GM19397 (cell line): ENCODE measurements around the gene ANXA2.
"Not testable (repeated sequence)": the region's sequence is repeated elsewhere in the genome, so short reads cannot be mapped to it uniquely, and the experiment has no call there.

Experiments
- ATAC-seq: cut with Tn5 transposase; IDR thresholded peaks from one replicate; pipeline ENCODE4 v1.9.1; 2021; ENCODE audit warnings: mild to moderate bottlenecking, moderate library complexity; ENCODE audit not compliant: unreplicated experiment

ANXA2 gene

GRCh38 chr15:60371175-60372051, 26.4 kb downstream of the ANXA2 start:
- ATAC-seq, result no peak

DNA sequence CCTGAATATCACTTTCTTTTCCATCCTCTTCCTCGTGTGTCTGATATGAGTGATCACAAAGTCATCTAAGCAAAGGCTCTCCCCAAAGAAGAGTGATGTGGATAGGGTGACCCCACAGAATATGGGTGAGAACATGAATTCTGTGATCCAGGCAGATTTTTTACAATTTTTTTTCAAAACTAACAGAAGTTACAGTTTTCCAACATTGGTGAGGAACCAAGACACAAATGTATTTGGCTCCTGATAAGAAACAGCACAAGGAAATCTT, 27.0 kb downstream of the ANXA2 start:
- ATAC-seq, result no peak

DNA sequence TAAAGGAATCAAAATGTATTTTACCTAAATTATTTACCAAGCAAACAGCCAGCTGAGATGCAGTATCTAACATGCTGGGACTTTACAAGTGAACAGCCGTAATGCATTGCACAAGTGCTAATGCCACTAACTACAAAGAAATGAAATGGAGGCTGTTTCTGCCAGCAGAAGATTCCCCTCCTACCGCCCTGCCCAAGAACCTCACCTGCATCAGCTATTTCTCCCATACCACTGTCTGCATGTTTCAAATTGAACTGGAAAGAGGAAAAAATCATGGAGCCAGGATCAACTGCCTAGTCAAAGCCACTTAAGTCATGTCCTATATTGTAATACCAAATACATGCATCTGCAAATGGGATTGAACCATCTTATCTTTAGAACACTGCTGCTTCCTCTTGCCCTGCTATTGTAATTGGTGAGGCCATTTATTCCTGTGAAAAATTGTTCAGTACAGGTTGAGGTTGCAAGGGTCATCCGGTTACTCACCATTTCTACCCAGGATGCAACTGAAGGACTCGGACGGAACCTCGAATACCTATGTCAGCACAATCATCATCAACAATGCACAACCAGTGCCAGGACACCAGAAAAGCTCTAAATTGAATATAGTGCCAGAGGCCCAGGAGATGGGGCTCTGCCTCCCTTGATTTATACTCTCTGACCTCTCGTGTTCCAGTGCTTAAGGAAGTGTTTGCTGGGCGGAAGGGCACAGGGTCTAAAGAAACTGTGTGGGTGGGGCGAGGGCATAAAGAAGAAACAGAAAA, 27.5 kb downstream of the ANXA2 start:
- no peak for ATAC-seq

DNA sequence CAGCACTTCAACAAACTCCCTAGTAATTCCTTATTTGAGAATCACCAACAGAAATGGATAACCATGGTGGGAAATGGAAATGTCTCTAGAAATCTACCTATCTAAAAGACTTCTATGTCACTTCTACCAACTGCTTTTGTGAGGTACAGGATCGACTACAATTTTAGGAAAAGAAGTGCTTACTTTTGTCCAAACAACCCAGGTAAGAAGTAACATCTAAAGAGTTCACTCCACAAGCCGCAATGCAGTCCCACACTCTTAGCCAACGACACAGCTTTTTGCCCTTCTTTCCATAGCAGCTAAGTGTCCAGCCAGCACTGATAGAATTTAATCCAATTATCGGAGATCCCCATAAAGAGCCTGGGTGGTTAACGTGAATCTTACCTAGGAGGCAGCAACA, 28.1 kb downstream of the ANXA2 start:
- ATAC-seq, result no peak

- ATAC-seq, result no peak
These were observed 33.2 kb downstream of the ANXA2 start for GRCh38 chr15:60364612-60364924.

GRCh38 chr15:60363903-60364611, 33.7 kb downstream of the ANXA2 start:
- no peak for ATAC-seq

- ATAC-seq, result no peak
These were observed 34.7 kb downstream of the ANXA2 start for GRCh38 chr15:60363087-60363549.

DNA sequence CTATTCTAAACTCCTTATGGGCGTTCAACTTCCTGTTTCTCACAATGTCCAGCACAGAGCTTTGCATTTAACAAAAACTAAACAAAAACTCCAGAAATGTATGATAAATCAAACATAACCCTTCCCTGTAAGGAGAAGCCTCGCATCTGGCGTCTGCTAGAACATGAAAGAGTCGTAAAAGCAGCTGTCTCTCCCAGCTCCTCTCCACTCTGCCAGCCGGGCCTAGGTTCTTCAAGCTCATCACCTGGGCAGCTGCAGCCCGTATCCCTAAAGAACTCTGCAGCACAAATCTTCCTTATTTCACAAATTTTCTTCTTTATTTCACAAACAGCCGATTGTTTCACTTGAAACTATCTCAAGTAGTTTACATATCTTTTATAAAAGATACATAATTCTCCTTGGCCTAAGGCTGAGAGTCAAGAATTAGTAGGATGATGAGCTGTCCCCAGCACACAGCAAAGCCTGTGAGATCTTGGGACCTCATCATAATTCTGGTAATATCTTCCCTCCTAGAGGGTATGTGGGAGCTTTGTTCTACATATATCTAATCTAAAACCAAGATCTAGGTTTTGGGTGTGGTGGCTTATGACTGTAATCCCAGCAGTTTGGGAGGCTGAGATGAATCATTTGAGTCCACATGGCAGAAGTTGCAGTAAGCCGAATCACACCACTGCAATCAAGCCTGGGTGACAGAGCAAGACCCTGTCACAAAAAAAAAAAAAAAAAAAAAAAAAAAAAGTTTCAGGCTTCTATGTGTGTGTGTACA, 35.3 kb downstream of the ANXA2 start:
- no peak for ATAC-seq

- ATAC-seq, result not testable (repeated sequence)
These were observed 38.0 kb downstream of the ANXA2 start for GRCh38 chr15:60359738-60360137.

GRCh38 chr15:60358935-60359682, 38.7 kb downstream of the ANXA2 start:
- no peak for ATAC-seq

DNA sequence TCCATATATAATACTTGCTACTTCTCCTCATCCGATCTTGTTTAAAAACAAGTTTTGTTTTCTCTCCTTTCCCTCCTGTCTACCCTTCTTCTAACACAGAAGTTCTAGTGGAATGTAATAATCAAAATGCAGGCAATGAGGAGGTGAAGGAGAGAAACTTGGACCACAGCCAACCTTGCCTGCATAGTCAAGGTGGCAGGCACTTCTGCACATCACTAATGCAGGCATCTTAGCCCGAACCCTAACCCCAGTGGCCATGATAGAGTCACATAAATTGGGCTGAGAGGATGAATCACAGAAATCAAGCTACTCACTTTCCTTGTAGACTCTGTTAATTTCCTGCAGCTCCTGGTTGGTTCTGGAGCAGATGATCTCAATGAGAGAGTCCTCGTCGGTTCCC, 41.0 kb downstream of the ANXA2 start:
- no peak for ATAC-seq

DNA sequence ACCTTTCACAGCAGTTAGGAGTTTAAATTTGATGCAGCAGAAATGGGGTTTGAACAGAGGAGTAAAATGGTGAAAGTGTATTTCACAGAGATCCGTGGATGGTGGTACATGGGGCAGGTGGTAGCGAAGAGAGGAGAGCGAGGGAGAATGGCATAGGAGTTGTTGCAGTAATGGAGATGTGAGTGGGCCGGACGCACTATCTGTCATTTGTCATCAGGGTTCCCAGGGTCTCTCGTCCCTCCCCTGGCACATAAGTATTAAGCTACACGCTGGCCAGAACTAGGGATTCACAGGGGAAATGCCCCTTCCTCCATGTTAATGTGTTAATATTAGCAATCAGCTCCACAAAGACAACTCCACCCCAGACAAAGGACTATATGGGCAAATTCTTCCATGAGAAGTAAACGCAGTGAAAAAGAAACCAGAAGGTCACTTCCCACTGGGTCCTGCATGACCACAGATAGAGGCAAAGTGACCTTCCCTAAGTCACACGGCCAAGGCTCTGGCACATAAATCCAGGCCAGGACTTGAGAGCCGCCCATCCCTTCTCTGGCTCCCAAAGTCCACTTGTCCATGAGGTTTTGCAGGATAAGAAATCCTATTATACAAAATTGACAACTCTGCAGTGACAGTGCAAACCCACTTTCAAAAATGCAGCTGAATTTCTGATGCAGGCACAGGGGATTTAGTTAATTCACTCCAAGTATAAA, 42.5 kb downstream of the ANXA2 start:
- ATAC-seq, result no peak

- ATAC-seq, result no peak
These were observed 44.4 kb downstream of the ANXA2 start for GRCh38 chr15:60353245-60353920.

DNA sequence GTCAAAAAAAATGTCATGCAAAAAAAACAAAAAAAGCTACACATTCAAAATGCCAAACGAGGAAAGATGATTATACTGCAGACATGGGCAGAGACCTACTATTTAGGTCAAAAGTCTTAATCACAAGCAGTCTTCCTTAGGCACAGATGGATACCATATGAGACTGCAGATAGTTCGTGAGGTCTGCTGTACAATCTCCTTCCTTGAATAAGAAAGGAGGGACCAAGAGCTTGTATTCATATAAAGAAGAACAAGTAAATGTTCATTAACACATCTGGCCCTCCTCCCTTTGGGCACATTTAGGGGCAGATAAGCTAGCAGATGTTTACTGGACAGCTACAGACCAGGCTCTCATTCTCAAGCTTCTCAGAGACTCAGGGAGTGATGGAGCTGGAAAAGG, 45.3 kb downstream of the ANXA2 start:
- ATAC-seq, result no peak

DNA sequence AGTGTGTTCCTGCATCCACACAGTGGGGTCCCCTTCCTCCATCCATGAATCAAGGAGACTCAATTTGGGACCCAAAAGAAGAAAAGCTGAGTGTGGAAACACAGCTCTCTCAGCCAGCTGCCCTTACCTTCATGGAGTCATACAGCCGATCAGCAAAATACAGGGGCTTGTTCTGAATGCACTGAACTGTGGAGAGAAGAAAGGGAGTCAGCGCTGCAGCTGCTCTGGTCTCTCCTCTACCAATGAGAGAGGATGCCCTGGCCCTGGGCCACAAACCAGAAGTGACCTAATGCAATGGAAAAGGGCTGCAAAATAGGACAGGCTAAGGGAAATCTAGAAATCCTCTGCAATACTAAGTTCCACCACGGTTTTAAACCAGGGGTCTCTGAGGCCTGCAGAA, 46.7 kb downstream of the ANXA2 start:
- ATAC-seq, result no peak

GRCh38 chr15:60350108-60350507, 47.7 kb downstream of the ANXA2 start:
- no peak for ATAC-seq

- ATAC-seq, result no peak
These were observed 48.2 kb downstream of the ANXA2 start for GRCh38 chr15:60349589-60349988.

- ATAC-seq, result no peak
These were observed 50.2 kb downstream of the ANXA2 start for GRCh38 chr15:60347480-60348049.

DNA sequence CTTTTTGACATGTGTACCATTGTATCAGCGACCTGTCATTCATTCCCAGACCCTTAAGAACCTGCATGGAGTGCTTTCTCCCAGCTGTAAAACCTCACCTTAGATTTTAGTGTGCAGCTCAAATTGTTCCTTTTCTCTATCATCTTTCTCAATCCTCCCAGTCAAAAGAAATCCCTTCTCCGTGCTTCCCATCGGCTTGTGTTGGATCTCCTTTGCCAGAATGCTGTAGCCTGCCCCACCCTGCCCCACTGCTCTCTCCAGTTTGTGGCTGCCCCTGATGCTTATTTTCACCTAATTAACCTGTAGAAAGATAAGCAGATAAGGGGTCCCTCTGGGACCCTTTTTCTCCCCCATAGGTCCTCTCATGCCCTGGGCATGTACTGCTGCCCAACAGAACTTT, 51.1 kb downstream of the ANXA2 start:
- ATAC-seq, result no peak
